ENCODE data around the gene CPE. TPM values are rescaled to one million over a fixed set of nuclear protein-coding genes. Genes with fewer than 3 reads are reported as not detected.
A peak's percentile ranks its signal among the peaks of the same experiment; 100 is the strongest.

The CPE gene
- total and polyA plus RNA-seq, 2 of the 4 experiments (the other 2 are of a cell fraction): 3.6 to 13.5 TPM

DNA sequence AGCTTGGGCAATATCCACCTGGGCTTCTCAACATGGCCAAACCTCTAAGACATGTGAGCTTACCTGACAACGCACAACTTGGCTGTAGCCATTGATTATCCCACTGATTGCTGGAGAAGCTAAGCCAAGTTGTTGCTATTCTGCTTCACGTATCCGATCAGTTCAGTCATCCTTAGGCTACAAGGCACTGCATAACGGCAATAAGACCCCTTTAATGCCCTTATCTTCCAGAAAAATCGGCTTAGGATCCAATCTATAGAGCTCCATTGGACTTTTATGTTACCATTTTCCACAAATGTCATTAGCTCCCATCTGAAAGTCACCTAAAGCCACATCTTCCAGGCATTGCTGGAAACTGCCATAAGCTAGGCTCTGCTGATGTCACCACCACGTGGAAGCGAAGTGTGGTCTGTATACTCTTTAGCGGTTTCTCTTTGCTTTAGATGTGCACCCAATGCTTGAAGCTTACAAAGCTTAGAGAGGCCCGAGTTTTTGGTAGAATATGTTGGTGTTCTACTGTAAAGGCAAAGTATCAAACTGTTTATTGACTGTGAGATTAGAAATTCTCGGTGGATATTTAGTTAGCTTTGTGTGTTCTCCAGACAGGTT lies 163.1 kb downstream of the CPE start:
- Histone ChIP-seq H3K36me3 (ENCODE audit: control insufficient read depth, insufficient read depth, low read length) (no peaks in the 10 kb centered on the region), H2BK5ac (ENCODE audit: low read depth, low read length, poor library complexity, severe bottlenecking) (no peak overlapping the region), H2BK15ac (ENCODE audit: low read depth, low read length) (no peak overlapping the region), H3K27me3 (ENCODE audit: control insufficient read depth, insufficient read depth, low read length) (no peaks in the 10 kb centered on the region), H4K8ac (ENCODE audit: low read depth in 2 of 2, low read length in 2 of 2) (no peak overlapping the region), H3K4me1 (ENCODE audit: control insufficient read depth, insufficient read depth, low read length) (no peaks in the 10 kb centered on the region), H2BK20ac (ENCODE audit: low read depth, low read length) (no peak overlapping the region), H4K20me1 (ENCODE audit: insufficient read depth, low read length) (no peaks in the 10 kb centered on the region), H3K4me2 (ENCODE audit: low read depth, low read length) (no peak overlapping the region), H4K5ac (ENCODE audit: low read depth, low read length) (no peak overlapping the region), H3K27ac (ENCODE audit: insufficient read depth, low read length) (no peak overlapping the region), H3K23ac (ENCODE audit: low read depth, low read length) (no peak overlapping the region), H2BK120ac (ENCODE audit: low read depth, low read length) (no peak overlapping the region), H3K56ac (ENCODE audit: extremely low read depth, insufficient read depth, low read length) (no peak overlapping the region), H2AK5ac (ENCODE audit: low read depth, low read length) (no peak overlapping the region), H3K9me3 (ENCODE audit: control insufficient read depth, insufficient read depth, low read length) (no peaks in the 10 kb centered on the region), H3K18ac (ENCODE audit: low read depth, low read length) (no peak overlapping the region), H3K79me1 (ENCODE audit: low read depth in 1 of 2, low read length in 2 of 2) (no peaks in the 10 kb centered on the region), H3K14ac (replicated peaks; ENCODE audit: low read depth, low read length) (no peak overlapping the region), H4K91ac (ENCODE audit: insufficient read depth, low read depth, low read length) (no peak overlapping the region), H3K4ac (ENCODE audit: low read depth, low read length) (no peak overlapping the region), H3K4me3 (ENCODE audit: insufficient read depth, low read depth, low read length) (no peak overlapping the region), H2AFZ (replicated peaks; ENCODE audit: low read length, poor library complexity) (no peak overlapping the region), H2AK9ac (replicated peaks; ENCODE audit: low read depth, low read length, poor library complexity) (peak overlapping the region; percentile 42), H3K9me1 (ENCODE audit: insufficient read depth, low read length) (no peaks in the 10 kb centered on the region), H3K9ac (ENCODE audit: low read depth, low read length) (no peak overlapping the region)
- WGBS, 2 experiments (ENCODE audit: extremely low coverage in 2 of 2, insufficient read length in 1 of 2): 68% methylated on average over 5 of the region's 10 CpGs; no CpG with 5 or more reads in 1 of the 2 experiments
- TF ChIP-seq MAFK (IDR thresholded peaks at IDR 0.05; ENCODE audit: low read depth, low read length): no peak
- TF ChIP-seq FOS (IDR thresholded peaks at IDR 0.05; ENCODE audit: low read depth, low read length): no peak
- no peak for TF ChIP-seq MAZ (IDR thresholded peaks at IDR 0.05; ENCODE audit: borderline replicate concordance, low read depth, low read length)
- no peak for TF ChIP-seq RAD21 (IDR thresholded peaks at IDR 0.05; ENCODE audit: low read length)
- TF ChIP-seq RCOR1 (IDR thresholded peaks at IDR 0.05; ENCODE audit: insufficient replicate concordance, low read length): no peak
- TF ChIP-seq CEBPB (IDR thresholded peaks at IDR 0.05; ENCODE audit: low read depth, low read length): no peak
- TF ChIP-seq CHD1 (IDR thresholded peaks at IDR 0.05; ENCODE audit: low read depth, low read length): no peak
- TF ChIP-seq, protein P1, sequence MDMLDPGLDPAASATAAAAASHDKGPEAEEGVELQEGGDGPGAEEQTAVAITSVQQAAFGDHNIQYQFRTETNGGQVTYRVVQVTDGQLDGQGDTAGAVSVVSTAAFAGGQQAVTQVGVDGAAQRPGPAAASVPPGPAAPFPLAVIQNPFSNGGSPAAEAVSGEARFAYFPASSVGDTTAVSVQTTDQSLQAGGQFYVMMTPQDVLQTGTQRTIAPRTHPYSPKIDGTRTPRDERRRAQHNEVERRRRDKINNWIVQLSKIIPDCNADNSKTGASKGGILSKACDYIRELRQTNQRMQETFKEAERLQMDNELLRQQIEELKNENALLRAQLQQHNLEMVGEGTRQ (IDR thresholded peaks at IDR 0.05; ENCODE audit: low read depth, low read length): no peak
- TF ChIP-seq, protein P2, sequence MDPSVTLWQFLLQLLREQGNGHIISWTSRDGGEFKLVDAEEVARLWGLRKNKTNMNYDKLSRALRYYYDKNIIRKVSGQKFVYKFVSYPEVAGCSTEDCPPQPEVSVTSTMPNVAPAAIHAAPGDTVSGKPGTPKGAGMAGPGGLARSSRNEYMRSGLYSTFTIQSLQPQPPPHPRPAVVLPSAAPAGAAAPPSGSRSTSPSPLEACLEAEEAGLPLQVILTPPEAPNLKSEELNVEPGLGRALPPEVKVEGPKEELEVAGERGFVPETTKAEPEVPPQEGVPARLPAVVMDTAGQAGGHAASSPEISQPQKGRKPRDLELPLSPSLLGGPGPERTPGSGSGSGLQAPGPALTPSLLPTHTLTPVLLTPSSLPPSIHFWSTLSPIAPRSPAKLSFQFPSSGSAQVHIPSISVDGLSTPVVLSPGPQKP (IDR thresholded peaks at IDR 0.05; ENCODE audit: borderline replicate concordance, low read depth, low read length): no peak
- no peak for TF ChIP-seq BHLHE40 (IDR thresholded peaks at IDR 0.05; ENCODE audit: low read depth, low read length)
- TF ChIP-seq POLR2A (IDR thresholded peaks at IDR 0.05; ENCODE audit: low read depth, low read length): no peak
- TF ChIP-seq RFX5 (IDR thresholded peaks at IDR 0.05; ENCODE audit: low read depth, low read length): no peak
- TF ChIP-seq, protein P3, sequence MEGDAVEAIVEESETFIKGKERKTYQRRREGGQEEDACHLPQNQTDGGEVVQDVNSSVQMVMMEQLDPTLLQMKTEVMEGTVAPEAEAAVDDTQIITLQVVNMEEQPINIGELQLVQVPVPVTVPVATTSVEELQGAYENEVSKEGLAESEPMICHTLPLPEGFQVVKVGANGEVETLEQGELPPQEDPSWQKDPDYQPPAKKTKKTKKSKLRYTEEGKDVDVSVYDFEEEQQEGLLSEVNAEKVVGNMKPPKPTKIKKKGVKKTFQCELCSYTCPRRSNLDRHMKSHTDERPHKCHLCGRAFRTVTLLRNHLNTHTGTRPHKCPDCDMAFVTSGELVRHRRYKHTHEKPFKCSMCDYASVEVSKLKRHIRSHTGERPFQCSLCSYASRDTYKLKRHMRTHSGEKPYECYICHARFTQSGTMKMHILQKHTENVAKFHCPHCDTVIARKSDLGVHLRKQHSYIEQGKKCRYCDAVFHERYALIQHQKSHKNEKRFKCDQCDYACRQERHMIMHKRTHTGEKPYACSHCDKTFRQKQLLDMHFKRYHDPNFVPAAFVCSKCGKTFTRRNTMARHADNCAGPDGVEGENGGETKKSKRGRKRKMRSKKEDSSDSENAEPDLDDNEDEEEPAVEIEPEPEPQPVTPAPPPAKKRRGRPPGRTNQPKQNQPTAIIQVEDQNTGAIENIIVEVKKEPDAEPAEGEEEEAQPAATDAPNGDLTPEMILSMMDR (conservative IDR thresholded peaks at IDR 0.05; ENCODE audit: low read depth, low read length): no peak
- TF ChIP-seq SMC3 (IDR thresholded peaks at IDR 0.05; ENCODE audit: low read depth, low read length): no peak
- TF ChIP-seq NFE2L2 (IDR thresholded peaks at IDR 0.05; ENCODE audit: low read depth, low read length): no peak
- TF ChIP-seq MXI1 (IDR thresholded peaks at IDR 0.05; ENCODE audit: borderline replicate concordance, low read depth, low read length): no peak
- intact Hi-C loops (cut with micrococcal nuclease) (no loop called here), in situ Hi-C loops (cut with MboI; ENCODE audit: low sequenced_read_pairs) (no loop called here), dilution Hi-C loops (cut with HindIII; ENCODE audit: low sequenced_read_pairs, unreplicated experiment) (no loop called here)
- CTCF ChIA-PET: no interaction called here
- DNase-seq (no peak), ATAC-seq (ENCODE audit: low read depth) (no peak)
- POLR2A ChIA-PET (ENCODE audit: unreplicated experiment): no interaction called here
- BruUV-seq (replicated peaks): no TSS peak
